Loucy (cell line): ENCODE measurements around the gene GRB2.
"Not testable (repeated sequence)": the region's sequence is repeated elsewhere in the genome, so short reads cannot be mapped to it uniquely, and the experiment has no call there.

ENCODE experiments used
- H2AFZ ChIP-seq: fragments of 200-600 bp; sonication (generic); 2 replicates; pipeline ENCODE4 v1.6.0; 2016; ENCODE audit warnings: antibody characterized with exemption, mild to moderate bottlenecking, low read length, moderate library complexity
- H3F3A ChIP-seq: fragments of 200-600 bp; 2 replicates; pipeline ENCODE4 v1.6.0; 2016; ENCODE audit warnings: antibody characterized with exemption, low read depth, mild to moderate bottlenecking
- H3K27me3 ChIP-seq: fragments of 200-600 bp; sonication (generic); 2 replicates; pipeline ENCODE4 v1.6.1; 2014; ENCODE audit warnings: low read length, mild to moderate bottlenecking; ENCODE audit not compliant: insufficient read depth, poor library complexity, severe bottlenecking
- H3K36me3 ChIP-seq: fragments of 200-600 bp; sonication (generic); 2 replicates; pipeline ENCODE4 v1.6.1; 2016; ENCODE audit warnings: low read length; ENCODE audit not compliant: insufficient read depth
- H3K4me1 ChIP-seq: fragments of 200-600 bp; sonication (generic); 2 replicates; pipeline ENCODE4 v1.5.1; 2014; ENCODE audit warnings: low read length, mild to moderate bottlenecking; ENCODE audit not compliant: insufficient read depth, poor library complexity, severe bottlenecking
- H3K4me2 ChIP-seq: fragments of 200-600 bp; sonication (generic); 2 replicates; pipeline ENCODE4 v1.6.0; 2014; ENCODE audit warnings: antibody characterized with exemption, low read length, low read depth, mild to moderate bottlenecking; ENCODE audit not compliant: poor library complexity, severe bottlenecking
- H3K4me3 ChIP-seq: fragments of 200-600 bp; sonication (generic); 2 replicates; pipeline ENCODE4 v1.5.1; 2014; ENCODE audit warnings: low read length, mild to moderate bottlenecking, mixed read lengths; ENCODE audit not compliant: poor library complexity, severe bottlenecking
- H3K79me2 ChIP-seq: fragments of 200-600 bp; sonication (generic); 2 replicates; pipeline ENCODE4 v1.6.1; 2014; ENCODE audit warnings: low read length; ENCODE audit not compliant: insufficient read depth
- H3K9ac ChIP-seq: fragments of 200-600 bp; sonication (generic); 2 replicates; pipeline ENCODE4 v1.6.0; 2014; ENCODE audit warnings: mild to moderate bottlenecking, low read depth, low read length, moderate library complexity; ENCODE audit not compliant: poor library complexity, severe bottlenecking
- H3K9me2 ChIP-seq: fragments of 200-600 bp; sonication (generic); replicated peaks from 2 replicates; pipeline ENCODE4 v1.6.1; 2016; ENCODE audit warnings: low read depth, low read length, mixed read lengths
- H3K9me3 ChIP-seq: fragments of 200-600 bp; sonication (generic); 2 replicates; pipeline ENCODE4 v1.6.1; 2014; ENCODE audit warnings: mild to moderate bottlenecking, antibody characterized with exemption, low read length, low read depth; ENCODE audit not compliant: insufficient read depth
- H4K20me1 ChIP-seq: fragments of 200-600 bp; sonication (generic); 2 replicates; pipeline ENCODE4 v1.6.0; 2014; ENCODE audit warnings: antibody characterized with exemption, low read length, mild to moderate bottlenecking; ENCODE audit not compliant: insufficient read depth, poor library complexity, severe bottlenecking
- CTCF ChIP-seq: fragments of 200-600 bp; sonication (generic); conservative IDR thresholded peaks from 2 replicates; pipeline ENCODE4 v1.5.1; 2014; ENCODE audit warnings: mild to moderate bottlenecking, antibody characterized with exemption, low read length
- EZH2phosphoT487 ChIP-seq: fragments of 200-600 bp; IDR thresholded peaks from 2 replicates; pipeline ENCODE4 v1.6.1; 2018; ENCODE audit warnings: antibody characterized with exemption, mild to moderate bottlenecking, moderate library complexity, borderline replicate concordance

The GRB2 gene

GRCh38 chr17:75380750-75381149 is 24.7 kb downstream of the GRB2 start:
- H3K36me3 ChIP-seq, result peaks cover 14% of the 10 kb centered on the region; the same call in 1 of the 2 replicates
- no peak for TF ChIP-seq EZH2phosphoT487
- TF ChIP-seq CTCF, result no peak
- H3F3A ChIP-seq, result no peaks in the 10 kb centered on the region
- no peaks in the 10 kb centered on the region for H3K9me2 ChIP-seq
- no peaks in the 10 kb centered on the region for H3K27me3 ChIP-seq
- no peak overlapping the region for H3K4me2 ChIP-seq
- H4K20me1 ChIP-seq, result peaks cover 39% of the 10 kb centered on the region
- no peak overlapping the region for H3K4me3 ChIP-seq
- peaks cover 97% of the 10 kb centered on the region for H3K79me2 ChIP-seq
- H3K4me1 ChIP-seq, result no peaks in the 10 kb centered on the region
- no peak overlapping the region for H3K9ac ChIP-seq
- no peaks in the 10 kb centered on the region for H3K9me3 ChIP-seq
- no peak overlapping the region for H2AFZ ChIP-seq

- H2AFZ ChIP-seq, result no peak overlapping the region
- no peaks in the 10 kb centered on the region for H3K9me3 ChIP-seq
- H4K20me1 ChIP-seq, result peaks cover 37% of the 10 kb centered on the region
- H3K4me1 ChIP-seq, result no peaks in the 10 kb centered on the region
- H3K79me2 ChIP-seq, result peaks cover 96% of the 10 kb centered on the region
- no peak overlapping the region for H3K4me2 ChIP-seq
- H3K4me3 ChIP-seq, result no peak overlapping the region
- H3K9me2 ChIP-seq, result no peaks in the 10 kb centered on the region
- no peak overlapping the region for H3K9ac ChIP-seq
- no peaks in the 10 kb centered on the region for H3K27me3 ChIP-seq
- no peaks in the 10 kb centered on the region for H3F3A ChIP-seq
- peaks cover 16% of the 10 kb centered on the region; the same call in 1 of the 2 replicates for H3K36me3 ChIP-seq
- no peak for TF ChIP-seq EZH2phosphoT487
- no peak for TF ChIP-seq CTCF
Measured at GRCh38 chr17:75380315-75380714, 25.2 kb downstream of the GRB2 start.

GRCh38 chr17:75379426-75379825 is 26.1 kb downstream of the GRB2 start:
- H3K9me2 ChIP-seq, H2AFZ ChIP-seq, H3K4me3 ChIP-seq, H3K4me1 ChIP-seq, H3K9ac ChIP-seq, H3K27me3 ChIP-seq, H3K4me2 ChIP-seq, H3K9me3 ChIP-seq, H3F3A ChIP-seq: not testable (repeated sequence)
- H3K79me2 ChIP-seq, result peaks cover 96% of the 10 kb centered on the region
- peaks cover 25% of the 10 kb centered on the region; the same call in 1 of the 2 replicates for H3K36me3 ChIP-seq
- peaks cover 44% of the 10 kb centered on the region for H4K20me1 ChIP-seq

- H3K9ac ChIP-seq, result no peak overlapping the region
- H3K27me3 ChIP-seq, result no peaks in the 10 kb centered on the region
- H3K4me3 ChIP-seq, result no peak overlapping the region
- H3K36me3 ChIP-seq, result peaks cover 27% of the 10 kb centered on the region; the same call in 1 of the 2 replicates
- no peaks in the 10 kb centered on the region for H3K9me2 ChIP-seq
- H2AFZ ChIP-seq, result no peak overlapping the region
- H3F3A ChIP-seq, result no peaks in the 10 kb centered on the region
- TF ChIP-seq CTCF (no peak), EZH2phosphoT487 (no peak)
- peaks cover 5% of the 10 kb centered on the region for H3K4me1 ChIP-seq
- H4K20me1 ChIP-seq, result peaks cover 46% of the 10 kb centered on the region
- no peaks in the 10 kb centered on the region for H3K9me3 ChIP-seq
- H3K79me2 ChIP-seq, result peaks cover 98% of the 10 kb centered on the region
- no peak overlapping the region for H3K4me2 ChIP-seq
Measured at GRCh38 chr17:75373280-75373679, 32.2 kb downstream of the GRB2 start.
